Hepatocyte (in vitro differentiated cells): Measurements from ENCODE around the gene COL6A5.

Experiments
- EZH2 ChIP-seq: fragments of 200-600 bp; sonication (generic); IDR thresholded peaks from 2 replicates; pipeline ENCODE4 v1.6.1; 2016; ENCODE audit warnings: antibody characterized with exemption, mild to moderate bottlenecking, borderline replicate concordance
- EZH2phosphoT487 ChIP-seq: fragments of 200-600 bp; sonication (generic); IDR thresholded peaks from one replicate; pipeline ENCODE4 v1.6.1; 2018; ENCODE audit warnings: antibody characterized with exemption, mild to moderate bottlenecking, low read depth, moderate library complexity; ENCODE audit not compliant: unreplicated experiment, severe bottlenecking
- TF ChIP-seq, protein P1 (sequence below): fragments of 200-600 bp; sonication (generic); IDR thresholded peaks from 2 replicates; pipeline ENCODE4 v1.5.1; 2016; ENCODE audit warnings: antibody characterized with exemption, mild to moderate bottlenecking; ENCODE audit not compliant: poor library complexity

DNA sequence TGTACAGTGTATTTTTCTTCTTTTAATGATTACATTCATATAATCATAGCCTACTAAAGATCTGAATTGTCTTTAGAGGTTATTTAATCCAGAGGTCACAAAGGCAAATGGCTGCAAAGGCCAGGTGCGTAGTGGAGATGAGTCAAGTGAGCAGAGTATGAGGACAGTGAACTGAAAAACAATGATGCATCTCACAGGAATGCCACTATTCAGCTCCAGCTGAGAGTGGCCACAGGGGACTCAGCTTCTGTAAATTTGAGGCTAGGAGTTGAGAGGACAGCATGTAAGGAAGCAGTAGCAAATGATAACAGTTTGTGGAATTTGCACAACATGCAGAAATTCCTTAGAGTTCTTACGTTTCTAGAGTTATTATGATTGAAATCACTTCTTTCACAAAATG, 50.4 kb downstream of the COL6A5 start:
- TF ChIP-seq, protein P1, sequence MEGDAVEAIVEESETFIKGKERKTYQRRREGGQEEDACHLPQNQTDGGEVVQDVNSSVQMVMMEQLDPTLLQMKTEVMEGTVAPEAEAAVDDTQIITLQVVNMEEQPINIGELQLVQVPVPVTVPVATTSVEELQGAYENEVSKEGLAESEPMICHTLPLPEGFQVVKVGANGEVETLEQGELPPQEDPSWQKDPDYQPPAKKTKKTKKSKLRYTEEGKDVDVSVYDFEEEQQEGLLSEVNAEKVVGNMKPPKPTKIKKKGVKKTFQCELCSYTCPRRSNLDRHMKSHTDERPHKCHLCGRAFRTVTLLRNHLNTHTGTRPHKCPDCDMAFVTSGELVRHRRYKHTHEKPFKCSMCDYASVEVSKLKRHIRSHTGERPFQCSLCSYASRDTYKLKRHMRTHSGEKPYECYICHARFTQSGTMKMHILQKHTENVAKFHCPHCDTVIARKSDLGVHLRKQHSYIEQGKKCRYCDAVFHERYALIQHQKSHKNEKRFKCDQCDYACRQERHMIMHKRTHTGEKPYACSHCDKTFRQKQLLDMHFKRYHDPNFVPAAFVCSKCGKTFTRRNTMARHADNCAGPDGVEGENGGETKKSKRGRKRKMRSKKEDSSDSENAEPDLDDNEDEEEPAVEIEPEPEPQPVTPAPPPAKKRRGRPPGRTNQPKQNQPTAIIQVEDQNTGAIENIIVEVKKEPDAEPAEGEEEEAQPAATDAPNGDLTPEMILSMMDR = no peak
- TF ChIP-seq EZH2 (no peak), EZH2phosphoT487 (no peak)
